ENCODE measurements around the gene GRM7.

- TF ChIP-seq CTCF (IDR thresholded peaks at IDR 0.05; ENCODE audit: poor library complexity, severe bottlenecking) (no peak), REST (IDR thresholded peaks at IDR 0.05; ENCODE audit: borderline replicate concordance) (no peak), POLR2AphosphoS5 (IDR thresholded peaks at IDR 0.05) (no peak)
These were observed 764.1 kb downstream of the GRM7 start for GRCh38 chr3:7625021-7625420.
